Measurements from ENCODE around the gene KANSL1. TPM values are rescaled to one million over a fixed set of nuclear protein-coding genes. Genes with fewer than 3 reads are reported as not detected.

The KANSL1 gene
- total RNA-seq, 4 donors from 2014 or later: 53.8 to 107 (median 60.6) TPM

DNA sequence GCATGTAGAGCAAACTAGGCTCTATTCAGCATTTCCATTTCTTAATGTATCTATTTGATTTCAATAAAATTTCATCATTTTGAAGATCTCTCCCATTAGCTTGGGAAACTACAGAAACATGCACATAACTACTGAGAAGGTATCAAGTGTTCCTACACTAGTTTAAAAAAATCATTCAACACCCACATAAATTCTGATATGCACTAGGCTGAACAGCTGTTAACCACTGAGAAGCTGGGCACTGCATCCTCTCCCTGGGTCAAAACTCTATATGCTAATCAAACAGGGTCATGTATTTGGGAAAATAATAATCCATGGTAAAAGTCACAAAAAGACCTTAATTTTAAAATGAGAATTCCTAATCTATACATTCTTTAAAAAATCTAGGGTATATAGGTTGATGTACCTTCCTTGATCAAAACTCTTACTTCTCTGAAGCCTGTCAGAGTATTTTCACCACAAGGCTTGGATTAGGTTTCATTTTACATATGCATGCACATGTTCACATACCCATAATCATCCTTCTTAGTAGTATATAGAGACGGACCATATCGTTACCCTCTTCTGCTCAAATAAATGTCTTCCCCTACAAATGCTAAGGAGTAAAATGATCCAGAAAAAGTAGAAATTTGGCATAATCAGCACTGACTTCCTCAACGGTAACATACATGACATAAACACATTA lies 57.2 kb downstream of the KANSL1 start:
- intact Hi-C loops (cut with DNase I; ENCODE audit: low total_unique reads): no loop called here
- TF ChIP-seq, protein P1, sequence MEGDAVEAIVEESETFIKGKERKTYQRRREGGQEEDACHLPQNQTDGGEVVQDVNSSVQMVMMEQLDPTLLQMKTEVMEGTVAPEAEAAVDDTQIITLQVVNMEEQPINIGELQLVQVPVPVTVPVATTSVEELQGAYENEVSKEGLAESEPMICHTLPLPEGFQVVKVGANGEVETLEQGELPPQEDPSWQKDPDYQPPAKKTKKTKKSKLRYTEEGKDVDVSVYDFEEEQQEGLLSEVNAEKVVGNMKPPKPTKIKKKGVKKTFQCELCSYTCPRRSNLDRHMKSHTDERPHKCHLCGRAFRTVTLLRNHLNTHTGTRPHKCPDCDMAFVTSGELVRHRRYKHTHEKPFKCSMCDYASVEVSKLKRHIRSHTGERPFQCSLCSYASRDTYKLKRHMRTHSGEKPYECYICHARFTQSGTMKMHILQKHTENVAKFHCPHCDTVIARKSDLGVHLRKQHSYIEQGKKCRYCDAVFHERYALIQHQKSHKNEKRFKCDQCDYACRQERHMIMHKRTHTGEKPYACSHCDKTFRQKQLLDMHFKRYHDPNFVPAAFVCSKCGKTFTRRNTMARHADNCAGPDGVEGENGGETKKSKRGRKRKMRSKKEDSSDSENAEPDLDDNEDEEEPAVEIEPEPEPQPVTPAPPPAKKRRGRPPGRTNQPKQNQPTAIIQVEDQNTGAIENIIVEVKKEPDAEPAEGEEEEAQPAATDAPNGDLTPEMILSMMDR (IDR thresholded peaks at IDR 0.05): no peak
- no peak for TF ChIP-seq POLR2A (IDR thresholded peaks at IDR 0.05)
- no peak for DNase-seq (ENCODE audit: low spot score in 2 of 2)
- H3K4me3 ChIP-seq (ENCODE audit: low read depth, poor library complexity, severe bottlenecking): no peak overlapping the region
- 80% methylated on average over 3 of the region's 3 CpGs for WGBS, 2 donors

DNA sequence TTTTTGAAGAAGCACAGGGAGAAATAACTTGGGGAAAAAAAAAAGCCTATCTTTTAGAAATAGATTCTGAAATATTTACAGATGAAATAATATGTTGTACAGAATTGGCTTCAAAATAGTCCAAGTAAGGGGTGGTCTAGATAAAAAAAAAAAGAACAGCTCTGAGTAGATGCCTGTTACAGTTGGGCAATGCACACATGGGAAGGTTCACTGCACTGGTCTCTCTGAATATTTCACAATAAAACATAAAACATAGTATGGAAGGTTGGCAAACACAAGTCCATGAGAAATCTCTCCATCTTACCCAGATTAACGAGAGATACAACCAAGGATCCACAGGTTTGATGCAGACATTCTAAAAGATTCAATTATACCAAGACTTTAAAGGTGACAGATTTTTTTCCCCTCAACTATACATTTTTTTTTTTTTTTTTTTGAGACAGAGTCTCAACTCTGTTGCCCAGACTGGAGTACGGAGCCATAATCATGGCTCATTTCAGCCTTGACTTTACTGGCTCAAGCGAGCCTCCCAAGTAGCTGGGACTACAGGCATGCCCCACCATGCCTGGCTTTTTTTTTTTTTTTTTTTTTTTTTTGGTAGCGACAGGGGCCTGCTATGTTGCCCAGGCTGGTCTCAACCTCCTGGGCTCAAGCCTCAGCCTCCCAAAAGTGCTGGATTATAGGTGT lies 58.0 kb downstream of the KANSL1 start:
- DNase-seq (ENCODE audit: low spot score in 2 of 2): no peak
- TF ChIP-seq, protein P1 (IDR thresholded peaks at IDR 0.05): no peak
- TF ChIP-seq POLR2A (IDR thresholded peaks at IDR 0.05): no peak
- H3K4me3 ChIP-seq (ENCODE audit: low read depth, poor library complexity, severe bottlenecking): no peak overlapping the region
- WGBS, 2 donors: 96 to 99% methylated on average over 4 of the region's 4 CpGs
- intact Hi-C loops (cut with DNase I; ENCODE audit: low total_unique reads): no loop called here

DNA sequence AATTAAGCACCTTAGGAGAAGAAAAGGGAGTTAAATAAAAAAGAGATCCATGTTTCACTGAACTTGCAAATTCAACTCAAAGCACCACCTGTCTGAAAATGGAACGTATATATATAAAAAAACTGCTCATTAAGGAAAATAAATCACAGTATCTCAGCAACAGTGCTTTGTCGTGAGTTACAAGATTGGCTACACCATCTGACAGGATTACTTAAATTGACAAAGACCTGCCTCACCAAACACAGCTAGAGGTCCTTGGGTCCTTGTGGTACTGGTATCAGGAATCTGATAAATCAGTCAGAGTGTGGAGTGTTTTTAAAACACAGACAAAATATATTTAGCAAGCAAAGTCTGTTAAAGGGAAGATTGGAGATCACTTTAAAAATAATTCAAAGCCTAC lies 63.9 kb downstream of the KANSL1 start:
- TF ChIP-seq, protein P1 (IDR thresholded peaks at IDR 0.05): no peak
- no peak for TF ChIP-seq POLR2A (IDR thresholded peaks at IDR 0.05)
- 41 to 45% methylated on average over 2 of the region's 2 CpGs for WGBS, 2 donors
- intact Hi-C loops (cut with DNase I; ENCODE audit: low total_unique reads): no loop called here
- H3K4me3 ChIP-seq (ENCODE audit: low read depth, poor library complexity, severe bottlenecking): no peak overlapping the region
- DNase-seq (ENCODE audit: low spot score in 2 of 2): no peak

DNA sequence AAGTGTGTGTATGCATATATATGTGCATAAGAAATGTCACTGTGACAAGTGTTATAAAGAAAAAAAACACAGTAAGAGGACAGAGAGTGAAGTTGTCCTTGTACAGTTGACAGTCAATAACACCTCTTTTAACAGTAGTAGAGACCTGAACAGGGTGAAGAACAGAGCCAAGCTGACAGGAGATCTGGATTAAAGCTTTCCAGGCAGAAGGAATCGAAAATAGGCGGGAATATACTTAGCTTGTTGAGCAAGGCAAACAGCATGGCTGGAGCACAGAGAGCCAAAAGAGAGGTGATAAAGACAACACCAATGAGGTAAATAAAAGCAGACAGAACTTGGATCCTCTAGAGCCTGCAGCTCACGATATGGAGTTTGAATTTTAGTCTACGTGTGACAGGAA lies 64.8 kb downstream of the KANSL1 start:
- TF ChIP-seq POLR2A (IDR thresholded peaks at IDR 0.05): no peak
- TF ChIP-seq, protein P1 (IDR thresholded peaks at IDR 0.05): no peak
- no peak overlapping the region for H3K4me3 ChIP-seq (ENCODE audit: low read depth, poor library complexity, severe bottlenecking)
- 83 to 89% methylated on average over 4 of the region's 4 CpGs for WGBS, 2 donors
- no peak for DNase-seq (ENCODE audit: low spot score in 2 of 2)
- intact Hi-C loops (cut with DNase I; ENCODE audit: low total_unique reads): no loop called here

DNA sequence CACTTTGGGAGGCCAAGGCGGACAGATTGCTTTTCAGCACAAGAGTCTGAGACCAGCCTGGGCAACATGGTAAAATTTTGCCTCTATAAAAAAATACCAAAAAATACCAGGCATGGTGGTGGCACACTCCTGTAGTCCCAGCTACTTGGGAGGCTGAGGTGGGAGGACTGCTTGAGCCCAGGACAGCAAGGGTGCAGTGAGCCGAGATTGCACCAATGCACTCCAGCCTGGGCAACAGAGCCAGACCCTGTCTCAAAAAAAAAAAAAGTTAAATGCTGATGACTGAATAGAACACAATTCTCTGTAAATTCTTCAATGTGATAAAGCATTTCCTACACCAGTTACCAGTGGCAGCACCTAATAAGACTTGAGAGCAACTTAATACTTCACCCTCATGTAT lies 65.7 kb downstream of the KANSL1 start:
- WGBS, 2 donors: 88 to 96% methylated on average over 2 of the region's 2 CpGs
- DNase-seq (ENCODE audit: low spot score in 2 of 2): no peak
- H3K4me3 ChIP-seq (ENCODE audit: low read depth, poor library complexity, severe bottlenecking): no peak overlapping the region
- intact Hi-C loops (cut with DNase I; ENCODE audit: low total_unique reads): no loop called here
- TF ChIP-seq, protein P1 (IDR thresholded peaks at IDR 0.05): no peak
- TF ChIP-seq POLR2A (IDR thresholded peaks at IDR 0.05): no peak
